Activated gamma-delta T cell (primary cell): Measurements from ENCODE around the gene BCL11A.

ENCODE experiments used
- DNase-seq: peaks from one replicate; lab custom pipeline; 2025; lab: John Stamatoyannopoulos, UW

BCL11A gene

GRCh38 chr2:60407398-60407797 lies 146.1 kb downstream of the BCL11A start:
- DNase-seq: no peak

DNA sequence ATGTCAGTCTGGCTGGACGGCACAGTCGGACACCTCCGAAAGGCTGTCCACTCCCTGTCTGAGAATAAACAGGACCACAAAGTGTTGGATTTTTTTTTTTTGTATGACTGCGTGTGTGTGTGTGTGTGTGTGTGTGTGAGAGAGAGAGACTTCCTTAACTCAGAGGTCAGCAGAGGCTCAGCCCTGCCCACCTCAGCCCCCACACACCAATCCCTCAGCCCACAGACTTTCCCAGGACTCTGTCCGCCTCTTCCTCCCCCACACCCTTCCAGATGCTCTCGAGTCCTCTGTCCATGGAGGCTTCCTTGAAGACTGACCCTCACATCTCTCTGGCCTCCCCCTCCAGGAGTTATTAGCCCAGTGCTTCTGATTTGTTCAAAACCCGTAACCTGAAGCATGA lies 147.3 kb downstream of the BCL11A start:
- no peak for DNase-seq

GRCh38 chr2:60405271-60405919 lies 148.1 kb downstream of the BCL11A start:
- DNase-seq: no peak
